Measurements from ENCODE around the gene TIGAR. TPM values are rescaled to one million over a fixed set of nuclear protein-coding genes. Genes with fewer than 3 reads are reported as not detected.

Gene TIGAR
- total and polyA plus RNA-seq, 2 of the 8 experiments (the other 6 are each of a cell fraction or from before 2014, with no cell fraction given) = 3.8 to 26.4 TPM

- no peak overlapping the region for H3K18ac ChIP-seq (ENCODE audit: extremely low read depth, low read length)
- no peak overlapping the region for H2AFZ ChIP-seq (ENCODE audit: low read length)
- no peak overlapping the region for H3K56ac ChIP-seq (replicated peaks; ENCODE audit: insufficient read length, low read depth, low read length)
- WGBS, 2 experiments (ENCODE audit: extremely low coverage in 1 of 2, insufficient coverage in 1 of 2, insufficient read length in 1 of 2, insufficient replicate concordance in 2 of 2, low coverage in 1 of 2, low lambda C conversion rate in 2 of 2, missing lambda C conversion rate in 1 of 2) = 82% methylated on average over 4 of the region's 4 CpGs; no CpG with 5 or more reads in 1 of the 2 experiments
- no peaks in the 10 kb centered on the region for H3K36me3 ChIP-seq (ENCODE audit: control insufficient read depth in 2 of 4, insufficient read depth in 4 of 4, low read length in 3 of 4)
- H3K27me3 ChIP-seq (replicated peaks in 1 of 4; ENCODE audit: control insufficient read depth in 3 of 4, extremely low read depth in 1 of 4, insufficient read depth in 3 of 4, low read length in 3 of 4) = no peaks in the 10 kb centered on the region
- FAIRE-seq = no peak
- H2AK5ac ChIP-seq (ENCODE audit: low read depth, low read length) = no peak overlapping the region
- H3K4ac ChIP-seq (replicated peaks; ENCODE audit: insufficient read length, low read depth, low read length) = no peak overlapping the region
- H3K79me2 ChIP-seq (ENCODE audit: control insufficient read depth in 1 of 2, insufficient read depth in 2 of 2, low read length in 2 of 2) = no peaks in the 10 kb centered on the region
- ChIA-PET CTCF (ENCODE audit: partially characterized antibody) (interaction anchor here (0.7 to 2.9 kb wide), 3 partner anchors 10 to 51 kb away, joined by 3 to 14 read pairs (median 4); partner anchors contain the start of gene FGF23), POLR2A (ENCODE audit: partially characterized antibody) (interaction anchor here (0.8 to 1.7 kb wide), 2 partner anchors 10 to 11 kb away, joined by 3 read pairs; partner anchors contain the start of gene FGF23)
- TF ChIP-seq SAP30 (IDR thresholded peaks at IDR 0.05; ENCODE audit: insufficient read depth, insufficient replicate concordance, low read length) = no peak
- TF ChIP-seq RFX5 (IDR thresholded peaks at IDR 0.05; ENCODE audit: borderline replicate concordance, low read depth, low read length) = no peak
- TF ChIP-seq MAFK (IDR thresholded peaks at IDR 0.05; ENCODE audit: low read depth, low read length) = no peak
- no peak for TF ChIP-seq JUND (IDR thresholded peaks at IDR 0.05; ENCODE audit: low read length)
- no peak for TF ChIP-seq RNF2 (IDR thresholded peaks at IDR 0.05; ENCODE audit: borderline replicate concordance, low read depth, low read length, missing control alignments, poor library complexity, severe bottlenecking)
- no peak for TF ChIP-seq KDM1A (IDR thresholded peaks at IDR 0.05; ENCODE audit: borderline replicate concordance, low read length)
- TF ChIP-seq ATF3 (IDR thresholded peaks at IDR 0.05; ENCODE audit: insufficient read depth, low read depth, low read length) = no peak
- TF ChIP-seq CREB1 (IDR thresholded peaks at IDR 0.05) = no peak
- no peak for TF ChIP-seq ATF2 (IDR thresholded peaks at IDR 0.05; ENCODE audit: low read length)
- no peak for TF ChIP-seq TEAD4 (IDR thresholded peaks at IDR 0.05; ENCODE audit: low read depth, low read length)
- no peak for TF ChIP-seq FOSL1 (IDR thresholded peaks at IDR 0.05; ENCODE audit: insufficient read depth, low read depth, low read length)
- H3K4me3 ChIP-seq (ENCODE audit: extremely low read depth in 1 of 4, insufficient read depth in 2 of 4, low read depth in 3 of 4, low read length in 4 of 4) = no peak overlapping the region
- H3K23ac ChIP-seq (ENCODE audit: insufficient read length) = no peak overlapping the region
- H4K5ac ChIP-seq (ENCODE audit: insufficient read length, low read depth, low read length) = no peak overlapping the region
- no peak overlapping the region for H2BK20ac ChIP-seq (ENCODE audit: low read length)
- no peaks in the 10 kb centered on the region for H3K79me1 ChIP-seq (ENCODE audit: low read depth, low read length)
- no peak overlapping the region for H3K4me2 ChIP-seq (ENCODE audit: insufficient read depth in 1 of 2, low read depth in 2 of 2, low read length in 2 of 2)
- no peak overlapping the region for H2BK12ac ChIP-seq (ENCODE audit: low read depth, low read length)
- H3K9ac ChIP-seq (replicated peaks in 1 of 4; ENCODE audit: extremely low read depth in 1 of 4, low read depth in 3 of 4, low read length in 3 of 4) = no peak overlapping the region; a peak in 1 of 7 replicates
- no peak overlapping the region for H4K8ac ChIP-seq (ENCODE audit: extremely low read depth, insufficient read depth, low read length)
- H3K9me3 ChIP-seq (ENCODE audit: insufficient read depth in 2 of 2, low read depth in 1 of 2, low read length in 1 of 2) = no peaks in the 10 kb centered on the region
- no peaks in the 10 kb centered on the region for H3K23me2 ChIP-seq (ENCODE audit: low read depth, low read length)
- no peak overlapping the region for H4K91ac ChIP-seq (replicated peaks; ENCODE audit: insufficient read length, low read length)
- H3K27ac ChIP-seq (ENCODE audit: low read depth, low read length) = no peak overlapping the region
- no peak overlapping the region for H2BK120ac ChIP-seq (replicated peaks; ENCODE audit: low read depth, low read length)
- no peaks in the 10 kb centered on the region for H3K4me1 ChIP-seq (replicated peaks in 1 of 4; ENCODE audit: control insufficient read depth in 3 of 4, insufficient read depth in 4 of 4, low read length in 3 of 4)
- H3K14ac ChIP-seq (ENCODE audit: insufficient read length) = no peak overlapping the region
- H2BK5ac ChIP-seq (ENCODE audit: low read depth, low read length) = no peak overlapping the region
- no peaks in the 10 kb centered on the region for H4K20me1 ChIP-seq (replicated peaks in 1 of 2; ENCODE audit: control insufficient read depth in 1 of 2, insufficient read depth in 2 of 2, low read length in 2 of 2)
- H2BK15ac ChIP-seq (ENCODE audit: low read length) = no peak overlapping the region
- DNase-seq (ENCODE audit: low read depth in 1 of 2, low spot score in 2 of 2) = no peak
Observed at GRCh38 chr12:4369548-4369947, 48.5 kb downstream of the TIGAR start.
